GM18499 (cell line): ENCODE measurements around the gene KAZN.

Experiments
- ATAC-seq: cut with Tn5 transposase; IDR thresholded peaks from one replicate; pipeline ENCODE4 v1.9.1; 2021; ENCODE audit warnings: moderate number of reproducible peaks; ENCODE audit not compliant: insufficient read depth, unreplicated experiment

The KAZN gene

DNA sequence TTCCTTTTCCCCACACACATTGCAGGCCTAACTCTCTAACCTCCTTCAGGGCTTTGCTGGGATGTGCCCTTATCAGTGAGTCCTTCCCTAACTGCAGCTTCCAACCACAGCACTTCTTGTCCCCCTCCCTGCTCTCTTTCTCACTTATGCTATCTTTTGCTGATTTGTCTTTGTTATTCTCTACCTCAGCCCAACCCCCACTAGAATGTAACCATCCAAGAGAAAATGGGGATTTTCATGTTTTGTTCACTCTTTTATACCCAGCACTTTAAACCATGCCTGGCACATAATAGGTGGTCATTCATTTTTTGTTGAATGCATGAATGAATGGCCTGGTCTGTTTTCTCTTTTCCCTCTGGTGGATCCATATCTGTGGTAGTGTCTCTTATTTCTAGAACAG lies 243.5 kb downstream of the KAZN start:
- ATAC-seq, result no peak

DNA sequence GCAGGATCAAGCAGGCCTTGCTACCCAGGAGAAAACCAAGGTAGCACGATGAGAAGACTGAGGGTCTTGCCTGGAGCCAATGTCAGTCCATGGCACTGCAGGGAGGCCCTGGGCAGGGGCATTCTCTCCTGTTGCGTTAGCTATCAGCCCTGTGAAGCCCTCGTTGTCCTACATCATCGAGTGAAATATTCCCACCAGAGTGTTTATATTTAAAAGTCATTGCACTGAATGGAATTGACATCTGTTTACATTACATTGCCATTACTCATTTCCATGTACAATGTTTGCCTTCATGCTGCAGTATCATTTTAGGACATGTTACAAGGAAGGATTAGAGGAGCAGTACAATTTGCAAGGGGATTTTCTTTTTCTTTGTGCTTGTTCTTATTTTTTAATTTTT lies 243.9 kb downstream of the KAZN start:
- no peak for ATAC-seq

- ATAC-seq, result no peak
These were observed 244.4 kb downstream of the KAZN start for GRCh38 chr1:14842891-14843290.

DNA sequence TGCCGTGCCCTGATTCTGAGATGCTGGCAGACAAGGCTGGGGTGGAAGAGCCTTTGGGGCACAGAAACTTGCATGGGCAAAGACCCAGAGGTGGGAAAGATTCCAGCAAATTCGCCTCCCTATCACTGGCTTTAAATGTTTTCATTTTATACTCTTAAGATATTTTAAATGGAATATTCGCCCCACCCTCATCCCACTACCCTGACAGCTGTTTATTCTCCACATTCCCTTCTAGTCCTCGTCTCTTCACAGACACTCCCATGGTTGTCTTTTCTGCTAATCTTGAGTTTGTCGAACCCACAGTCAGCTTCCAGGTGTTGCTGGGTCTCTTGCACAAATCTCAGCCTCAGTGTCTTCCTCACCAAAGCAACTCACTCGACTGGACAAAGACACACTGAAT lies 245.0 kb downstream of the KAZN start:
- no peak for ATAC-seq

DNA sequence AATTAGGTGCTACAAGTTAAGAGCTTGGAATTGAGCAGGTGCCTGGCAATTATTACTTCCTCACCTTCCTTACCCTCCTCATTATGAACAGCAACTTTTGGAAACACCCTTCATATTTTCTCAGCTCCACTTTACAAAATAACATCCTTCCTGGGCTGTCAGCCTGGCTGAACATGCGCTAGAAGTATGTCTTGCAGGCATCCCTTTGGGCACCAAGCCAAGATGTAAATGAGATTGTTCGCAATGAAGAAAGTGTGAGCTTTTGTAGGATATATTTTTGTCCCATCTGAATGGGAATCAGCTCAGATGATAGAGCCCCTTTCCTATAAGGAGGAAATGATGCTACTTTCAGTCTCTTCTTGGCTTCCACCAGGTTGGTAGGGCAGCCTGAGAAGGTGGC lies 245.9 kb downstream of the KAZN start:
- ATAC-seq, result no peak

- ATAC-seq, result no peak
These were observed 246.6 kb downstream of the KAZN start for GRCh38 chr1:14844923-14845617.

GRCh38 chr1:14845851-14846250 lies 247.4 kb downstream of the KAZN start:
- no peak for ATAC-seq

DNA sequence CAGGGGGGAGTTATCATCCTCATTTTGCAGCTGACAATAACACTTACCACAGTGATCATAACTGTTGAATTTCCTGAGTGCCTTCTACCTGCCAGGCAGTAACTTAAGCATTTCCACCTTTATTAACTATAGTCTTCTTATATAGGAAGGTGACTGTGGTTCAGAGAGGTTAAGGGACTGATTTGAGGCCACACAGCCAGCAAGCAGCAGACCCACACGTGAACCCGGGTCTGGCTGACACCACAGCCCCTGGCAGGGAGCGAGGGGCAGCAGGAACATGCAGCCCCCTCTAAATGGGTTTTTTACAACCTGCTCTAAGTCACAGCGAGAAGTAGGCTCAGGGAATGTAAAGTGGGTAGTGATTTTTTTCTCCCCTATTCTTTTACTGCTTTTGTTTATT lies 248.2 kb downstream of the KAZN start:
- ATAC-seq, result no peak

GRCh38 chr1:14848203-14848602 lies 249.7 kb downstream of the KAZN start:
- no peak for ATAC-seq

GRCh38 chr1:14848625-14849024 lies 250.1 kb downstream of the KAZN start:
- ATAC-seq, result no peak

- ATAC-seq, result no peak
These were observed 250.6 kb downstream of the KAZN start for GRCh38 chr1:14849038-14849437.

DNA sequence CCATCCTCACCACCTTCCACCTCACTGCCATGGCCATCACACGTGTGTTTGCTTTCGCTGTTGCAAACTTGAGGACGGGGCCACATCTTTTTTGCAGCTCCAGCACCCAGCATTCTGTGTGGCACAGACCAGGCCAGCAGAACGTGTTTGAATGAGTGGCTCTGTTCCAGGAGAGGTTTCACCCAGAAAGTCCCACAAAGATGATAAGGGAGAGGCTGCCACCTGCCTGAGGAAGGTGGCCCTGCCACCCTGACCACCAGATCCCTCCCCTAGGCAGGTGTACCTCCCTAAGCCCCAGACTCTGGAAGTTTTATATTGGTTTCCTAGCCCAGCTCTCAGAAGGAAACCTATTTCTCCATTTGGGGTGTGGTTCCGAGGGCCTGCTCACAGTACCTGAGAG lies 252.1 kb downstream of the KAZN start:
- no peak for ATAC-seq

DNA sequence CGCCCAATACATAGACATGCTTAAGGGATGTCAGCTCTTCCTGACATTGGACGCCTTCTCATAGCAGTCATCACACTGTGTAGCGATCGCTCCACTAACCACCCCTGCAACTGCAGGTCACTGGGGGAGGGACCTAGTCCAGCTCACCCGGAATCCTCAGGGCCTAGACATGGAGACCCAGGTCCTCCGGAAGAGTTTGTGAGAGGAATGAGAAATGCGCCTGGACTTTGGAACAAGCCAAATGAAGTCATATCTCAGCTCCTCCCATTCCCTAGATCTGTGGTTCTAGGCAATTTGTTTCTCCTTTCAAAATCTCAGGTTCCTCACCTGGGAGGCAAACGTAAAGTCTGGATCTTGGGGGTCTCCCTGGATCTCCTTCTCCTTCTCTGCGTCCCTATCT lies 253.3 kb downstream of the KAZN start:
- ATAC-seq, result no peak

GRCh38 chr1:14852291-14852690 lies 253.8 kb downstream of the KAZN start:
- ATAC-seq, result no peak

GRCh38 chr1:14853518-14853917 lies 255.0 kb downstream of the KAZN start:
- no peak for ATAC-seq

GRCh38 chr1:14855268-14855667 lies 256.8 kb downstream of the KAZN start:
- no peak for ATAC-seq

DNA sequence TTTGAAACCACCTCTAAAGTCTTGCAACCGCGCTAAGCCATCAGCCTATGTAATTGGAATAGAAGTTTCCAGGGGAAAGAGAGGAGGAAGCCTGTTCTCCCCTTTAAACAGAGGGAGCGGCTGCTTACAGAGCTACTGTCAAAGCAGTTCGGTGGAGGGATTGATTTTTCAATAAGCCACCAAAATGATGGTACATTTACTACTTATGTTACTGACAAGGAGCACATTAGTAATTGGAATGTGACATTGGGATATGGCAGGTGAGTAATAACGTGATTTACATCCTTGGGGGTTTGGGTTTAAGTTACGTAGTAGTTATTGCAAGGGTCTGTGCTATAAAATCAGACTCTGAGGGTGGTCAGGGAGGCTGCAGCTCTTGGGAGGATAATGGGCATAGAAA lies 257.3 kb downstream of the KAZN start:
- ATAC-seq, result no peak

- no peak for ATAC-seq
These were observed 259.1 kb downstream of the KAZN start for GRCh38 chr1:14857436-14858195.

- ATAC-seq, result no peak
These were observed 263.8 kb downstream of the KAZN start for GRCh38 chr1:14862114-14862771.

DNA sequence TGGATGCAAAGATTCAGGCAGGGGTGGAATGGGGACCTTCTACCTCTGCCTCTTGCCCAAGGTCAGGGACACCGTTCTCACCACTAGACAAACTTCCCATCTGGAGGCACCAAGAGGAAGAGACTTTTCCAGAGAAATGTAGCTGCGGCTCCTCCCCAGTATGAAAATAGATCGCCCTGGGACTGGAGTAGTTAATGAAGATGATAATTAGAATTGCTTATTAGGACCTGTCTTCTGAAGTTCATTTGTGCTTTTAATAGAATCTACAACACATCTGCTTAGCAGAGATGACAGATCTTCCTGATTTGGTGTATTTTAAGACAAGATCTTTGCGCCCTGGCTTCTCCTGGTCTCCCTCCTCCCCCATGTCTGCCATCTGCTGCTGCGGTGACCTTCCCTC lies 266.6 kb downstream of the KAZN start:
- ATAC-seq, result no peak

DNA sequence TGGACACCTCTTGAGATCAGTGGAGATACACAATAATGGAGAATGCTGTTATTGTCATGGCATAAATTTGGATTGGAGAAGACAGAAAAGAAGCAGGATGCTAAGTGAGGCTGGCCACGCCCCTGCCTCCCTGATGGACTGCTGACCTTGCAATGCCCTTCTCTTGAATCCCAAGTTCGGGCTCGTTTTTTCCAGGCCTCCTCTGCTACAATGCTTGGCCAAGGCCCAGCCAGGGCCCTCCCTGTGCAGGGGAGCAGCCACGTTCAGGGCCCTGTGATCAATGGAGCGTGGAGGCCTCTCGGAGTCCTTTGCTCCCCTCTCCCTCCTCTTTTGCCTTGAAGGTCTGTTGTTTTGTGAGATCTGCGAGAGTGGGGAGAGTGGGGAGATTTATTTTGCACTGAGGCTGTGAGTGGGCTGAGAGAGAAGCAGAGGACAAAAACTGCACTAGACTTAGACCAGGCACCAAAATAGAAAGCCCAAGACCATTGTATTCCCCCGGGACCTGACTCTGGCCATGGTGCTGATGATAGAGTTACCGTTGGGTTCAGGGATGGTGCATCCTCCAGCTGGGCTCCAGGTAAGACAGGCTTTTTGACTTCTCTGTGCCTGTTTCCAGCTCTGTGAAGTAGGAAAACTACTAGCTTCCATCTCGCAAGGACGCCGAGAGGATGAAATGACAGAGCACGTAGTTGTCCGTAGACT lies 268.6 kb downstream of the KAZN start:
- ATAC-seq, result no peak
